DMS114 treated with DMSO at 0.1 percent for 48 hours (cell line): Measurements from ENCODE around the gene PDCD5.
A peak's percentile ranks its signal among the peaks of the same experiment; 100 is the strongest.
"Not testable (repeated sequence)": the region's sequence is repeated elsewhere in the genome, so short reads cannot be mapped to it uniquely, and the experiment has no call there.

Experiments
- DNase-seq: peaks from one replicate; lab custom pipeline; 2025; ENCODE audit not compliant: unreplicated experiment; lab: John Stamatoyannopoulos, UW

Gene PDCD5, protein sequence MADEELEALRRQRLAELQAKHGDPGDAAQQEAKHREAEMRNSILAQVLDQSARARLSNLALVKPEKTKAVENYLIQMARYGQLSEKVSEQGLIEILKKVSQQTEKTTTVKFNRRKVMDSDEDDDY

GRCh38 chr19:32580901-32581704, at the start of gene PDCD5:
TSS of gene PDCD5 (plus strand) at chr19:32581190. CDS start at chr19:32581262, 72 bp downstream.
- DNase-seq, result peak; percentile 93

DNA sequence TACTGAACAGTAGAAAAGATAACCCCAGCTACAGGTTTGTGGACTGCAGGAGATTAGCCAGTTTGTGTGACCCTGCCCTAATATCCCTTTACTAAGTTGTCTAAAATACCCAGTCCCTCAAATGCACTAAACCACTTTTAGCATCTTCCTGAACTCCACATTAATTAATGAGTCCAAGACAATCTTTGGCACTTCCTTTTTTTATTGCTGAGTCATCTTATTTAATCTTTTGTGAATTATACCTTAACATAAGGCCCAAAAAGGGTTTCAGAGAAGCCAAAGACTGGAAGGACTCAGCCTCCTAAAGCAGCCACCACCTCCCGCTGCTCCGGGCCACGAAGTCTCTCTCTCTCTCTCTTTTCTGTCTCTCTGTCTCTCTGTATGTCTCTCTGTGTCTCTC, 48.8 kb upstream of the PDCD5 start:
- DNase-seq, result no peak

- DNase-seq, result no peak
These were observed 43.4 kb upstream of the PDCD5 start for GRCh38 chr19:32537580-32537979.

GRCh38 chr19:32539240-32539916, 41.6 kb upstream of the PDCD5 start:
- no peak for DNase-seq

DNA sequence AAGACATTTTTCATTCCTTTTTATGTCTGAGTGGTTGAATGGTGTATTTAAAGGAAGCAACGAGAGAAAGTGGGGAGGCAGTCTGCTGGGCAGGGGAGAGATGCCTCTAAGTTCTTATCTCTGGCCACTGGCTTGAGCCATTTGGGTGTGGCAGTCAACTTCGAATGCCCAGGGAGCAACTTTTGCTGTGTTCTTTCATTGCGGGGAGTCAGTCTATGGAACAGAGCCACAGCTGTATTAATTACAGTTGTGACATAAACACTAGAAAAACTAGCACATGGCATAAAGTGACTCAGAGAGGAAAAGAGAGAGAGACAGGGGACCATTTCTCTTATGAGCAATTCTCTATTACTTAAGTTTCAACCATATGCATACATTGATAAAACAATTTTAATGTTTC, 40.4 kb upstream of the PDCD5 start:
- DNase-seq, result no peak

GRCh38 chr19:32541376-32541775, 39.6 kb upstream of the PDCD5 start:
- not testable (repeated sequence) for DNase-seq

- no peak for DNase-seq
These were observed 38.4 kb upstream of the PDCD5 start for GRCh38 chr19:32542477-32543108.

- DNase-seq, result no peak
These were observed 37.7 kb upstream of the PDCD5 start for GRCh38 chr19:32543115-32543900.

- no peak for DNase-seq
These were observed 36.1 kb upstream of the PDCD5 start for GRCh38 chr19:32544917-32545316.

DNA sequence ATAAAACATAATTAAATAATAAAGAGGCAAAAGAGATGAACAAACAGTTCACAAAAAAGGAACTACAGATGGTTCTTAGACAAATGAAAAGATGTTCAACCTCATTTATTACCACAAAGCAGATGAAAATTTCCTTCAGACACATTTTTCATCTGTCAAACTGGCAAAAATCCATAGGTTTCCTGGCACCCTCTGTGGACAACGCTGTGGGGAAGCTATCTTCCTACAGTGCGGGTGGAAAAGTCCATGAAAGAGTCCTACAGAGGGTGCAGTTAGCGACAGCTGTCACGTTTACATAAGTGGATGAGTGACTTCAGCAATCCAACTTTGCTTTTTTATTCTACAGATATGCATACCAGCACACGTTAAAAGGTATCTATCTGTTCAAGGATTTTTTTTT, 30.3 kb upstream of the PDCD5 start:
- no peak for DNase-seq

DNA sequence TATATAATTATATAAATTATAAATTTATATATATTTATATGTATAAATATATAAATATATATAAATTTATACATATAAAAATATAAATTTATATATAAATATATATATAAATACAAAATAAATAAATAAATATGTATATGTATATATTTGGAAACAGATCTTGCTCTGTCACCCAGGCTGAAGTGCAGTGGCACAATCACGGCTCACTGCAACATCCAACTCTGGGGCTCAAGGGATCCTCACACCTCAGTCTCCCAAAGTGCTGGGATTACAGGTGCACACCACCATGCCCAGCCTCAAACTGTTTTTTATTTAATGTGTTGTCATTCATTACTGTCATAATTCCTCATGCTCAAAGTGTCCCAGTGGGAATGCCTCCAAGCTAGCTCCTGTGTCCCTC, 25.2 kb upstream of the PDCD5 start:
- DNase-seq, result no peak

DNA sequence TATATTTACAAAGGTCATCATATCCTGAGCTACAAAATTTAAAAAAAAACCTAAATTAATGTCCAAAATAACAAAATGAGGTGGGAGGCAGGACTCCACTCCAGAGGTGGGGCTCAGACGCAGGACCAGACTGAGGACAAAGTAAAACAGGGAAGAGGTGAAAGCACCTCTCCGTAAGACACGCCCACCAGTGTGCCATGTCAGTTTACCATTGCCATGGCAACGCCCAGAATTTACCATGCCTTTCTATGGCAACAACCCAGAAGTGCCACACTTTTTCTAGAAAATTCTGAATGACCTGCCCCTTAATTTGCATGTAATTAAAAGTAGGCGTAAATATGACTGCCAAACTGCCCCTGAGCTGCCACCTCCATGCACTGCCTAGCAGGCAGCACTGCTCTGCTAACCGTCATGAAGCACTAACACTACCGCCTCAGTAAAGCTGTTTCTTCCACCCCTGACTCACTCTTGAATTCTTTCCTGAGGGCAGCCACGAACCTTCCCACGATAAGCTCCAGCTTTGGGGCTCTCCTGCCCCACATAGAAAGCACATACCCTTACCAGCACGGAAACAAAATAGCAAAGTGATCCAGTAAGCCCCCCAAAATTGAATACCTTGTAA, 22.3 kb upstream of the PDCD5 start:
- DNase-seq, result no peak

DNA sequence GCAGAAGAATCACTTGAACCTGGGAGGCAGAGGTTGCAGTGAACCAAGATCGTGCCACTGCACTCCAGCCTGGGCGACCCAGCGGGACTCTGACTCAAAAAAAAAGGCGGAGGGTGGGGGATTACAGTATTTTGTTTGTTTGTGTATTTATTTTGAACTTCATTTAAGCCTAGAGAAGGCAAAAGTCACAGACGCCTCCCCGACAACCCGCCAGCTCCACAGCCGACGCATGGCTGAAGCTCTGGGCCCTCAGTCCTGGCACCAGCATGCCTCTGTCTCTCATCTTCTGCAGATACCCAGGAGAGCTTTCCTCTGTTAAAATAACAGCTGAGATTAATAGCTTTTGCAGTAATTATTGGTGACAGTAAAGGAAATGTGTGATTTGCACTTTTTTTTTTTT, 17.2 kb upstream of the PDCD5 start:
- DNase-seq, result no peak

- no peak for DNase-seq
These were observed 14.7 kb upstream of the PDCD5 start for GRCh38 chr19:32566246-32566830.

DNA sequence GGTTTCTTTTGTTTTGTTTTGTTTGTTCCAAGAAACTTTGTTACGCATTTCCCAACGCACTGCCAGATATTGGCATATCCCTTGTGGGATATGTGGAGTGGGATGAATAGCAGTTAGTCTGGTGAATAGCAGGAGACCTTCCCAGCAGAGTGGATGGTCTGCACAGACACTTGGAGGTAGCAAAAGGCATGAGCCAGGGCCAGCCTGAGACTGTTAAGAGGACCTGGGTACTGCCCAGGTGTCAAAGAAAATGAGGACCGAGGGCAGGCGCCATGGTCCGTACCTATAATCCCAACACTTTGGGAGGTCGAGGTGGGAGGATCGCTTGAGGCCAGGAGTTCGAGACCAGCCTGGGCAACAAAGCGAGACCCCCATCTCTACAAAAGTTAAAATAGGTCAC, 13.5 kb upstream of the PDCD5 start:
- DNase-seq, result no peak

DNA sequence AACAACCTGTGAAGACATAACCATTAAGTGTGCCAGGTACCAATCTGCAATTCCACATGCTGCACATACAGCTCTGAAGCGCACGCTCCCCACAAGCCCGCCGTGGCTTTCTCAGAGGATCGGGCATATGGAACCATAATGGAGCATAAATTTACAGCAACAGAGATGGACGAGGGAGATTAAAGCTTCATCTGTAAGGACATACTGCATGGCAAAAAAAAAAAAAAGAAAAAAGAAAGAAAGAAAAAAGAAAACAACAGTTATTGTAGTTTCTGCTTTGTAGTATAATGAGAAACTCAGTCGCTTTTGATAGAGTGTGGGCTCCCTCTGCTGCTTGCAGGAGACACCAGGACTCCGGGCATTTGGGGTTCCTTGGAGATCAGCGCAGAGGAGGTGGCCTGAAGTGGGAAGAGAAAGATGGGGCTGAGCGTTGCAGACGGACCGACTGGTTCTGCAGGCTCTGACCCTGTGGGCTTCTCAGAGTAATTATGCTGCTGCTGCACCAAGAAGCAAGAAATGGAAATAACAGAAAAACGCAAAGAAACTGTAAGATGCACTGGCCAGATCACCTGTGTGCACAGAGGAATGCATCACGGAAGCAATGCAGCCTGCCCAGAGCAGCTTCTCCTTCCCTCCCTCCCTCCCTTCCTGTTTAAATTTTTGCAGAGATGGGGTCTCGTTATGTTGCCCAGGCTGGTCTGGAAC, 10.8 kb upstream of the PDCD5 start:
- DNase-seq, result peak; percentile 88

DNA sequence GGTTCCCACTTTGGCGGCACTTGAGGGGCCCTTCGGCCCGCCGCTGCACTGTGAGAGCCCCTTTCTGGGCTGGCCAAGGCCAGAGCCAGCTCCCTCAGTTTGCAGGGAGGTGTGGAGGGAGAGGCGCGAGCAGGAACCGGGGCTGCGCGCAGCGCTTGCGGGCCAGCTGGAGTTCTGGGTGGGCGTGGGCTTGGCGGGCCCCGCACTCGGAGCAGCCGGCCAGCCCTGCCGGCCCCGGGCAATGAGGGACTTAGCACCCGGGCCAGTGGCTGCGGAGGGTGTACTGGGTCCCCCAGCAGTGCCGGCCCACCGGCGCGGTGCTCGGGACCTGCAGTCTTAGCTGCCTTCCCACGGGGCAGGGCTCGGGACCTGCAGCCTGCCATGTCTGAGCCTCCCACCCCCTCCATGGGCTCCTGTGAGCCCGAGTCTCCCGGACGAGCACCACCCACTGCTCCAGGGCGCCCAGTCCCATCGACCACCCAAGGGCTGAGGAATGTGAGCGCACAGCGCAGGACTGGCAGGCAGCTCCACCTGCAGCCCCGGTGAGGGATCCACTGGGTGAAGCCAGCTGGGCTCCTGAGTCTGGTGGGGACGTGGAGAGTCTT, 9.4 kb upstream of the PDCD5 start:
- DNase-seq, result not testable (repeated sequence)

- not testable (repeated sequence) for DNase-seq
These were observed 8.1 kb upstream of the PDCD5 start for GRCh38 chr19:32572700-32573491.

- no peak for DNase-seq
These were observed 7.5 kb upstream of the PDCD5 start for GRCh38 chr19:32573492-32573794.
